Measurements from ENCODE around the gene TTLL13. TPM values are rescaled to one million over a fixed set of nuclear protein-coding genes. Genes with fewer than 3 reads are reported as not detected.

The TTLL13 gene
- total RNA-seq, 2 experiments from 2014 or later, result 0.55 to 0.73 TPM

GRCh38 chr15:90230610-90231009, 18.7 kb upstream of the TTLL13 start:
- Mint-ChIP-seq H3K4me1 (ENCODE audit: low read depth) (peaks cover 45% of the 10 kb centered on the region), H3K36me3 (peaks cover 30% of the 10 kb centered on the region), H3K27ac (peak overlapping the region; percentile 92), H3K27me3 (no peaks in the 10 kb centered on the region), H3K9me3 (no peaks in the 10 kb centered on the region), H3K4me3 (peak overlapping the region; percentile 94)
- DNase-seq, result no peak
- POLR2A ChIA-PET, result interaction anchor here (0.6 to 4.7 kb wide), 4 partner anchors 18 to 702 kb away, joined by 3 to 30 read pairs (median 4); partner anchors contain the start of genes AP3S2, HDDC3 and NGRN
- CTCF ChIA-PET, result interaction anchor here (0.6 to 4.3 kb wide), 7 partner anchors 9 to 469 kb away, joined by 3 to 18 read pairs (median 5); partner anchors contain the start of gene SEMA4B
- intact Hi-C loops (cut with micrococcal nuclease), result loop anchor here (2.0 to 5.0 kb wide), 4 partner anchors 134 to 702 kb away; partner anchors contain the start of genes AP3S2, HDDC3 and IQGAP1

DNA sequence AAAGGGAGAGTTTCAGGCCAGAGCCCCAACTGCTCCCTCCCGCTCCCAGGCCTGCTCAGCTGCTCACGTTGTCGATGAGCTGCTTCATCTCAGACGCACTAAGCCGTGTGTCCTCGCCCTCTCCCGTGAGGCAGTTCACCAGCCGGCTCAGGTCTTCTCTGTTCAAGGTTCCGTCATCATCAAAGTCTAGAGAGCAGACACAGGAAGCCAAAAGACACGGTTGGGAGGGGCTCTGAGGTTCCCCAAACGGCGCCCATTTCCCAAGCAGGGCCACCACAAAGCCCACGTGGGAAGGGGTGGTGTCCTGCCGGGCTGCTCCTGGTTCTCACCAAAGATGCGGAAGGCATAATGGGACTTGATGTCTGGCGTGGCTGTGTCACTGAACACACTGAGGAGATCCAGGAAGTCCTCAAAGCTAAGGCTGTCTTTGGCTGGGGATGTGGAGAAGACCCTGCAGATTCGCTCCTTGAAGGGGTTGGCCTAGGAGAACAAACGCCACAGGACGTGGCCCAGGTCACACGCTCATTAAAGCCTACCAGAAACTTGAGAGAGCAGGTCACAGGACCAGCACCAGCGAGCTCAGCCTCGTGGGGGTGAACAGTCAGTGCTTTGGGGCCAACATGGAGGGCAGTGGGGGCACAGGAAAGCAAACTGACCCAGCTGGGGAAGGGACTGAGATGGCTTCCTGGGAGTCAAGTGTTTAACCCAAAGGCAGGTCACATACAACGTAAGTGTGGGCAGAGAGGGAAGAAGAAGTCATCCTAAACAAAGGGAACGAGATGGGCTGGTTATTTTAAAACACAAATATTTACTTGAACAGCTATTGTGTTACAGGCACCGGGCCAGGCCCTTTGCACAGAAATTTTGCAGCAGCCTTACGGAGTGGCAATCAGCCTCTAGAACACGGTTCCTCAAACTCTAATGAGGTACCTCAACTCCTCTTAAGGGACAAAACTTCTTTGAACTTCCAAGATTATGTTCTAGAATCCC, 18.0 kb upstream of the TTLL13 start:
- ChIA-PET CTCF (interaction anchor here (0.7 to 4.3 kb wide), 13 partner anchors 10 to 470 kb away, joined by 3 to 18 read pairs (median 4); partner anchors contain the start of genes IDH2 and SEMA4B), POLR2A (interaction anchor here (0.5 to 4.7 kb wide), 7 partner anchors 9 to 701 kb away, joined by 3 to 30 read pairs (median 4); partner anchors contain the start of genes AP3S2, HDDC3, NGRN and SEMA4B)
- peaks cover 48% of the 10 kb centered on the region for H3K4me1 Mint-ChIP-seq (ENCODE audit: low read depth)
- H3K36me3 Mint-ChIP-seq, result peaks cover 34% of the 10 kb centered on the region
- peak; percentile 88 for DNase-seq
- H3K27ac Mint-ChIP-seq, result peak overlapping the region; percentile 92
- peak overlapping the region; percentile 94 for H3K4me3 Mint-ChIP-seq
- H3K9me3 Mint-ChIP-seq, result no peaks in the 10 kb centered on the region
- H3K27me3 Mint-ChIP-seq, result no peaks in the 10 kb centered on the region
- intact Hi-C loops (cut with micrococcal nuclease), result loop anchor here (2.0 to 5.0 kb wide), 6 partner anchors 55 to 701 kb away; partner anchors contain the start of genes AP3S2, HDDC3 and IQGAP1

DNA sequence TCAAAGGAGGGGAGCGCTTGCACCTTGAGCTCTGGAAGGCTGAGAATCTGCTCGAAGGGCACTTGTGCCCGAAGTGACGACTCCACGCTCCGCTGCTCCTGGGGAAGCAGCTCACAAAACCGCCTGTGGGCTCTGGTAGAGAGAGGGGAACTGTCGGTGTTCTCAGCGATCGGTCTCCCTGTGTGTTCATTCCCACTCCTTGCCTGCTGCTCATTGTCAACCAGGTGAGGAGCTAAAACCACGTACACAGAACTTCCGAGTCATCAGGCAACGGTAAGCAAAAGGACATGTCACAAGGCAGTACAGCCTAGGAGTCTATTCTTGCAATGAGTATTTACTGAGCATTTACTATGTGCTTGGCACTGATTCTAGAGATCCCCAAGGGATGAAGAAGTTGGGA, 17.2 kb upstream of the TTLL13 start:
- ChIA-PET CTCF (interaction anchor here (0.6 to 4.3 kb wide), 13 partner anchors 11 to 136 kb away, joined by 3 to 18 read pairs (median 3); partner anchors contain the start of genes IDH2 and SEMA4B), POLR2A (interaction anchor here (0.7 to 4.7 kb wide), 7 partner anchors 11 to 83 kb away, joined by 3 to 30 read pairs (median 13); partner anchors contain the start of genes NGRN, SEMA4B and TTLL13)
- H3K4me3 Mint-ChIP-seq, result peak overlapping the region; percentile 94
- H3K27me3 Mint-ChIP-seq, result no peaks in the 10 kb centered on the region
- H3K36me3 Mint-ChIP-seq, result peaks cover 34% of the 10 kb centered on the region
- intact Hi-C loops (cut with micrococcal nuclease), result loop anchor here (2.0 to 5.0 kb wide), 5 partner anchors 55 to 700 kb away; partner anchors contain the start of genes AP3S2, HDDC3 and IQGAP1
- H3K9me3 Mint-ChIP-seq, result no peaks in the 10 kb centered on the region
- H3K27ac Mint-ChIP-seq, result peak overlapping the region; percentile 92
- DNase-seq, result peak; percentile 43
- H3K4me1 Mint-ChIP-seq (ENCODE audit: low read depth), result peaks cover 49% of the 10 kb centered on the region

- no peaks in the 10 kb centered on the region for H3K9me3 Mint-ChIP-seq
- no peaks in the 10 kb centered on the region for H3K27me3 Mint-ChIP-seq
- H3K36me3 Mint-ChIP-seq, result peaks cover 34% of the 10 kb centered on the region
- peaks cover 49% of the 10 kb centered on the region for H3K4me1 Mint-ChIP-seq (ENCODE audit: low read depth)
- DNase-seq, result no peak
- CTCF ChIA-PET, result interaction anchor here (0.6 to 4.3 kb wide), 11 partner anchors 12 to 130 kb away, joined by 3 to 18 read pairs (median 4); partner anchors contain the start of genes IDH2 and TTLL13
- H3K4me3 Mint-ChIP-seq, result peak overlapping the region; percentile 94
- intact Hi-C loops (cut with micrococcal nuclease), result loop anchor here (1.0 to 5.0 kb wide), 6 partner anchors 54 to 699 kb away; partner anchors contain the start of genes AP3S2, HDDC3 and IQGAP1
- POLR2A ChIA-PET, result interaction anchor here (1.1 to 4.7 kb wide), 10 partner anchors 11 to 702 kb away, joined by 3 to 30 read pairs (median 7); partner anchors contain the start of genes AP3S2, MAN2A2, NGRN and SEMA4B
- H3K27ac Mint-ChIP-seq, result peak overlapping the region; percentile 92
Observed at GRCh38 chr15:90232941-90233386, 16.4 kb upstream of the TTLL13 start.

DNA sequence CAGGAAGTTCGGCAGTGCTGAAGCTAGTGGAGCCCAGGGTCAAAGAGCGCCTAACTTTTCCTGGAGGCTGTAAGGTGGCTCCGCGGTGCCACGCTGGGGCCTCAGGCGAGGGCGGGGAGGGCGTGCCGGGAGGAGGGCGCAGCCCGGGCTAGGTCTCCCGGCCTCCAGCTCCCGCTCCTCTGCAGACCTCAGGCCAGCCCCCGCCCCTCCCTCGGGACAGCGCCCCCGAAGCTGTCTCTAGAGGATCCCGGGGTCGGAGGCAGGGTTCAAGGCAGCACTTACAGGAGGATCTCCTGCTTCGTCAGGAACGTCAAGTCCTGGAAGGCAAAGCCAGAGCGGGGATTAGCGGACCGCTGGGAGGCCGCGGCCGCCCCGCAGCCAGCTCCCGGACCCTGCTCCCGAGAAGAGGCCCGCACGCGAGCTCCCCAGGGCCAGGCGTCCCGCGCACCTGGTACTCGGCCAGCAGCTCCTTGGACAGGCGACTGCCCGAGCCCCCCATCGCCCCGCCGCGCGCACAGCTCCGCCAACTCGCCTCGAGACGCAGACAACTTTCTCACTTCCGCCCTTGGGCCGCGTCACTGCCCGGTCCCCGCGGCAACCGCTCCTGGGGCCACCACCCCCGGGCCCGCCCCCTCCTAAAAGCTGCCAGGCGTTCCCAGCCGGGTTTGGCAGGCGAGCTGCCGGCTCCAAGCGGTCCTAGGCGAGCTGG, 15.8 kb upstream of the TTLL13 start, which contains the start of gene CIB1:
TSS of gene CIB1 (minus strand) at position 555 of the 709 bp plus-strand sequence. CDS start at position 499, 56 bp downstream.
- Mint-ChIP-seq H3K9me3 (no peaks in the 10 kb centered on the region), H3K36me3 (peaks cover 39% of the 10 kb centered on the region), H3K4me1 (ENCODE audit: low read depth) (peaks cover 54% of the 10 kb centered on the region), H3K27ac (peak within 1 kb of the TSS; percentile 92), H3K27me3 (no peaks in the 10 kb centered on the region), H3K4me3 (peak within 1 kb of the TSS; percentile 94)
- ChIA-PET POLR2A (interaction anchor here (0.5 to 4.7 kb wide), 15 partner anchors 10 to 702 kb away, joined by 3 to 30 read pairs (median 4); partner anchors contain the start of genes AP3S2, MAN2A2, NGRN and SEMA4B), CTCF (interaction anchor here (0.7 to 4.3 kb wide), 11 partner anchors 12 to 131 kb away, joined by 3 to 18 read pairs (median 4); partner anchors contain the start of genes IDH2 and TTLL13)
- intact Hi-C loops (cut with micrococcal nuclease), result loop anchor here (1.0 to 5.0 kb wide), 8 partner anchors 32 to 699 kb away; partner anchors contain the start of genes AP3S2, HDDC3, IQGAP1 and NGRN
- peak; percentile 99 for DNase-seq

DNA sequence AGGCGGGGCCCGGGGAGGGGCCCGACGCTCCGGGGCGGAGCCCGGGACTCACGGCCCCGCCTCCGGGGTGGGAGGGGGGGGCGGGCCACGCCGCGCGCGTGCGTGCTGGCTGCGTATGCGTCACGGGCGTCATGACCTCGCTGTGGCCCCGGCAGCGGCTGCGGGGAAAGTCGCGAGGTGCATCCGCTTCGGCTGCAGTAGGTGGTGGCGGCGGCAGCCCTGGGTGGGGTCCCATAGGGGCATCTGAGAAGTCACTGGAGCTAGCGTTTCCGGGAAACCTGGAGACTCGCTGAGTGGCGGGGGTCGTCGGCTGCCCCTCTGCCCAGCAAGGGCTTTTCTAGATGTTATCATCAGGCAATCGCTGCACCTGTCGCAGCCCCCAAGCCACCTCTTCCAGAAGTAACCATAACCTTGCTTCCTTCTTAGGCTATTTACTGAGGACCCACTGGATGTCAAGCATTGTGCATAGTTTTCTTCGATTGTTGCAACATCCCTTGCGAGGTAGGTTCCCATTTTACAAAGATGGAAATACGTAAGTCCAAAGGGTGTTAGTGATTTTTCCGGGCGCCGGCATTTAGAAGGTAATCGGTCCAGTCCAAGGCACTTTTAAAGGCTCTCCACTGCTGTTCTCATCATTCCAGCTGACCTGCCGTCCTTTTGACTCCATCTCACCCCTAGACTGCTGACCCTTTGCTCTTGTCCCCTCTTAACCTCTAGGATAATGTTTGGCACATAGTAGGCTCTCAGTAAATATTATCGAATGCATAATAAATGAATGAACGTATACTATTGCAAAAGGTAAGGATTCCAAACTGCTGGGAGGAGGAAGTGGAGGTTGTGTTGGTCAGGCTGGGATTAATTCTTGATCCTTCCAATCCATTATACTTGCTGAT, 15.0 kb upstream of the TTLL13 start, which contains the start of gene GDPGP1:
TSS of gene GDPGP1 (plus strand) at position 114 of the 893 bp plus-strand sequence. CDS start 6,700 bp downstream, outside the sequence.
- ChIA-PET CTCF (interaction anchor here (0.7 to 4.3 kb wide), 7 partner anchors 13 to 132 kb away, joined by 3 to 18 read pairs (median 4); partner anchors contain the start of genes IDH2 and TTLL13), POLR2A (interaction anchor here (0.5 to 4.7 kb wide), 16 partner anchors 9 to 701 kb away, joined by 3 to 30 read pairs (median 4); partner anchors contain the start of genes AP3S2, MAN2A2, NGRN and SEMA4B)
- intact Hi-C loops (cut with micrococcal nuclease), result loop anchor here (1.0 to 5.0 kb wide), 5 partner anchors 31 to 698 kb away; partner anchors contain the start of genes AP3S2, HDDC3, IQGAP1 and NGRN
- Mint-ChIP-seq H3K27ac (peak within 1 kb of the TSS; percentile 92), H3K36me3 (peaks cover 37% of the 10 kb centered on the region), H3K9me3 (no peaks in the 10 kb centered on the region), H3K4me1 (ENCODE audit: low read depth) (peaks cover 51% of the 10 kb centered on the region), H3K4me3 (peak within 1 kb of the TSS; percentile 94), H3K27me3 (no peaks in the 10 kb centered on the region)
- no peak for DNase-seq

DNA sequence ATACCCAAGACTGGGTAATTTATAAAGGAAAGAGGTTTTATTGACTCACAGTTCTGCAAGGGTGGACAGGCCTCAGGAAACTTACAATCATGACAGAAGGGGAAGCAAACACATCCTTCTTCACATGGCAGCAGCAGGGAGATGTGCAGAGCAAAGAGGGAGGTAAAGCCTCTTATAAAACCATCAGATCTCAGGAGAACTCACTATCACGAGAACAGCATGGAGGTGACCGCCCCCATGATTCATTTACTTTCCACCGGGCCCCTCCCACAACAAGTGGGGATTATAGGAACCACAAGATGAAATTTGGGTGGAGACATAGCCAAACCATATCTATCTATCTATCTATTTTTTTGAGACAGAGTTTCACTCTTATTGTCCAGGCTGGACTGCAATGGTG, 10.0 kb upstream of the TTLL13 start:
- H3K27me3 Mint-ChIP-seq, result no peaks in the 10 kb centered on the region
- H3K9me3 Mint-ChIP-seq, result no peaks in the 10 kb centered on the region
- H3K27ac Mint-ChIP-seq, result no peak overlapping the region
- no peak for DNase-seq
- ChIA-PET POLR2A (no interaction called here), CTCF (no interaction called here)
- H3K4me1 Mint-ChIP-seq (ENCODE audit: low read depth), result peaks cover 25% of the 10 kb centered on the region
- intact Hi-C loops (cut with micrococcal nuclease), result no loop called here
- H3K36me3 Mint-ChIP-seq, result peaks cover 15% of the 10 kb centered on the region
- no peak overlapping the region for H3K4me3 Mint-ChIP-seq

GRCh38 chr15:90240856-90241255, 8.5 kb upstream of the TTLL13 start:
- Mint-ChIP-seq H3K36me3 (peaks cover 15% of the 10 kb centered on the region), H3K4me3 (no peak overlapping the region), H3K27ac (no peak overlapping the region), H3K4me1 (ENCODE audit: low read depth) (peaks cover 17% of the 10 kb centered on the region), H3K27me3 (no peaks in the 10 kb centered on the region), H3K9me3 (no peaks in the 10 kb centered on the region)
- POLR2A ChIA-PET, result no interaction called here
- intact Hi-C loops (cut with micrococcal nuclease), result no loop called here
- DNase-seq, result no peak
- CTCF ChIA-PET, result interaction anchor here (0.6 kb wide), 1 partner anchor 662 kb away, joined by 3 read pairs; no protein-coding TSS in a partner anchor

DNA sequence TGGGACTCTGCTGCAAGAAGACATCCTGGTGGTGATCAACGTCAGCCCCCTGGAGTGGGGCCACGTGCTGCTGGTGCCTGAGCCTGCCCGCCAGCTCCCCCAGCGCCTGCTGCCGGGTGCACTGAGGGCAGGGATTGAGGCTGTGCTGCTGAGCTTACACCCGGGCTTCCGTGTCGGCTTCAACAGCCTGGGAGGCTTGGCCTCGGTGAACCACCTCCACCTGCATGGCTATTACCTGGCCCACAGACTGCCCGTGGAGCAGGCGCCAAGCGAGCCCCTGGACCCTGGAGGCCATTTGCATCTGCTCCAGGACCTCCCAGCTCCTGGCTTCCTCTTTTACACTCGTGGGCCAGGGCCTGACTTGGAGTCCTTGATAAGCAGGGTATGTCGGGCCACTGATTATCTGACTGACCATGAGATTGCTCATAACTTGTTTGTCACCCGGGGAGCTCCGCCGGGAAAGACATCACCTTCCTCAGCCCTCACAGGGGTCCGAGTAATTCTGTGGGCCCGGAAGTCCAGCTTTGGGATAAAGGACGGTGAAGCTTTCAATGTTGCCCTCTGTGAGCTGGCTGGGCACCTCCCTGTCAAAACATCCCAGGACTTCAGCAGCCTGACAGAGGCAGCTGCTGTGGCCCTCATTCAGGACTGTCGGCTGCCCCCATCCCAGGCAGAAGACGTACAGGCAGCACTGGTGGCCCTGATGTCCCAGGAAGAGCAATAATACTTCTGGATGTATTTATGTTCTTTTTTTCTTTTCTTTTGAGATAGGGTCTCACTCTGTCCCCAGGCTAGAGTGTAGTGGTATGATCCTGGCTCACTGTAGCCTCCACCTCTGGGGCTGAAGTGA, 7.8 kb upstream of the TTLL13 start:
- DNase-seq, result no peak
- Mint-ChIP-seq H3K27me3 (no peaks in the 10 kb centered on the region), H3K9me3 (no peaks in the 10 kb centered on the region), H3K27ac (no peak overlapping the region), H3K36me3 (peaks cover 11% of the 10 kb centered on the region), H3K4me3 (no peak overlapping the region), H3K4me1 (ENCODE audit: low read depth) (peaks cover 13% of the 10 kb centered on the region)
- ChIA-PET CTCF (interaction anchor here (0.6 kb wide), 1 partner anchor 661 kb away, joined by 3 read pairs; no protein-coding TSS in a partner anchor), POLR2A (no interaction called here)
- intact Hi-C loops (cut with micrococcal nuclease), result no loop called here
